Measurements from ENCODE around the gene CIAO2A. TPM values are rescaled to one million over a fixed set of nuclear protein-coding genes. Genes with fewer than 3 reads are reported as not detected.

Gene CIAO2A
- total RNA-seq, result 100 to 1,000 TPM in 1 of 2 experiments, 10 to 100 TPM in 1; 95.5 to 111 TPM

GRCh38 chr15:64093627-64094417 lies at the start of gene CIAO2A:
Gene CIAO2A, minus strand, starts transcription at chr15:64093838. Its CDS starts 70 bp downstream, at chr15:64093768.
- DNase-seq, result peak; percentile 97
- intact Hi-C loops (cut with DNase I, micrococcal nuclease), result loop anchor here (1.0 to 10.0 kb wide), 13 partner anchors 59 to 909 kb away; partner anchors contain the start of genes CSNK1G1 (in 2 of the 2), RAB8B (in 2 of the 2), TRIP4 (in 2 of the 2) and HERC1 (in 1 of the 2)
- Mint-ChIP-seq H3K4me1 (peaks cover 49% of the 10 kb centered on the region), H3K9me3 (ENCODE audit: low read depth) (no peaks in the 10 kb centered on the region), H3K27me3 (no peaks in the 10 kb centered on the region), H3K27ac (peak within 1 kb of the TSS; percentile 96), H3K36me3 (ENCODE audit: low read depth) (peaks cover 20% of the 10 kb centered on the region), H3K4me3 (peak within 1 kb of the TSS; percentile 91)
- ChIA-PET POLR2A (interaction anchor here (0.6 to 1.7 kb wide), 10 partner anchors 19 to 1086 kb away, joined by 3 to 12 read pairs (median 3); partner anchors contain the start of genes PPIB and SNX22), CTCF (interaction anchor here (0.5 to 1.7 kb wide), 11 partner anchors 10 to 614 kb away, joined by 3 to 7 read pairs (median 4); partner anchors contain the start of gene PPIB)
- peak; percentile 87 for ATAC-seq

GRCh38 chr15:64143276-64143675 lies 49.6 kb upstream of the CIAO2A start:
- DNase-seq (no peak), ATAC-seq (no peak)
- no peaks in the 10 kb centered on the region for H3K9me3 Mint-ChIP-seq (ENCODE audit: low read depth)
- CTCF ChIA-PET, result interaction anchor here (1.6 kb wide), 1 partner anchor 10 kb away, joined by 9 read pairs; no protein-coding TSS in a partner anchor
- H3K4me1 Mint-ChIP-seq, result no peaks in the 10 kb centered on the region
- POLR2A ChIA-PET, result no interaction called here
- peak overlapping the region; percentile 29 for H3K27ac Mint-ChIP-seq
- intact Hi-C loops (cut with DNase I, micrococcal nuclease), result no loop called here
- no peak overlapping the region for H3K4me3 Mint-ChIP-seq
- no peaks in the 10 kb centered on the region for H3K27me3 Mint-ChIP-seq
- H3K36me3 Mint-ChIP-seq (ENCODE audit: low read depth), result peaks cover 19% of the 10 kb centered on the region

GRCh38 chr15:64141798-64142512 lies 48.3 kb upstream of the CIAO2A start:
- ATAC-seq, result no peak
- H3K9me3 Mint-ChIP-seq (ENCODE audit: low read depth), result no peaks in the 10 kb centered on the region
- no peak overlapping the region for H3K4me3 Mint-ChIP-seq
- POLR2A ChIA-PET, result interaction anchor here (0.6 kb wide), 1 partner anchor 1022 kb away, joined by 4 read pairs; no protein-coding TSS in a partner anchor
- H3K27me3 Mint-ChIP-seq, result no peaks in the 10 kb centered on the region
- intact Hi-C loops (cut with DNase I, micrococcal nuclease), result no loop called here
- no peaks in the 10 kb centered on the region for H3K4me1 Mint-ChIP-seq
- H3K36me3 Mint-ChIP-seq (ENCODE audit: low read depth), result peaks cover 24% of the 10 kb centered on the region
- DNase-seq, result no peak
- H3K27ac Mint-ChIP-seq, result no peak overlapping the region
- CTCF ChIA-PET, result interaction anchor here (1.2 kb wide), 1 partner anchor 9 kb away, joined by 6 read pairs; the partner anchor contains the start of gene SNX22

GRCh38 chr15:64138331-64138941 lies 44.8 kb upstream of the CIAO2A start:
- H3K36me3 Mint-ChIP-seq (ENCODE audit: low read depth), result peaks cover 39% of the 10 kb centered on the region
- ATAC-seq (no peak), DNase-seq (no peak)
- no peaks in the 10 kb centered on the region for H3K4me1 Mint-ChIP-seq
- H3K9me3 Mint-ChIP-seq (ENCODE audit: low read depth), result no peaks in the 10 kb centered on the region
- ChIA-PET CTCF (no interaction called here), POLR2A (no interaction called here)
- H3K4me3 Mint-ChIP-seq, result no peak overlapping the region
- intact Hi-C loops (cut with DNase I, micrococcal nuclease), result no loop called here
- no peaks in the 10 kb centered on the region for H3K27me3 Mint-ChIP-seq
- no peak overlapping the region for H3K27ac Mint-ChIP-seq

- Mint-ChIP-seq H3K27me3 (no peaks in the 10 kb centered on the region), H3K9me3 (ENCODE audit: low read depth) (no peaks in the 10 kb centered on the region), H3K4me1 (no peaks in the 10 kb centered on the region), H3K4me3 (no peak overlapping the region), H3K27ac (no peak overlapping the region), H3K36me3 (ENCODE audit: low read depth) (peaks cover 42% of the 10 kb centered on the region)
- intact Hi-C loops (cut with DNase I, micrococcal nuclease), result no loop called here
- no peak for ATAC-seq
- DNase-seq, result no peak
- POLR2A ChIA-PET, result no interaction called here
- CTCF ChIA-PET, result interaction anchor here (0.6 to 1.1 kb wide), 2 partner anchors 17 to 530 kb away, joined by 3 read pairs; no protein-coding TSS in a partner anchor
These were observed 43.7 kb upstream of the CIAO2A start for GRCh38 chr15:64137226-64137833.

- H3K4me1 Mint-ChIP-seq, result no peaks in the 10 kb centered on the region
- H3K9me3 Mint-ChIP-seq (ENCODE audit: low read depth), result no peaks in the 10 kb centered on the region
- POLR2A ChIA-PET, result no interaction called here
- H3K27me3 Mint-ChIP-seq, result no peaks in the 10 kb centered on the region
- peaks cover 43% of the 10 kb centered on the region for H3K36me3 Mint-ChIP-seq (ENCODE audit: low read depth)
- intact Hi-C loops (cut with DNase I, micrococcal nuclease), result no loop called here
- H3K27ac Mint-ChIP-seq, result no peak overlapping the region
- ATAC-seq (no peak), DNase-seq (no peak)
- CTCF ChIA-PET, result interaction anchor here (0.6 kb wide), 1 partner anchor 529 kb away, joined by 3 read pairs; no protein-coding TSS in a partner anchor
- H3K4me3 Mint-ChIP-seq, result no peak overlapping the region
These were observed 42.7 kb upstream of the CIAO2A start for GRCh38 chr15:64136347-64136746.

GRCh38 chr15:64134345-64134829 lies 40.7 kb upstream of the CIAO2A start:
- Mint-ChIP-seq H3K4me1 (no peaks in the 10 kb centered on the region), H3K36me3 (ENCODE audit: low read depth) (peaks cover 46% of the 10 kb centered on the region), H3K4me3 (no peak overlapping the region), H3K27ac (no peak overlapping the region), H3K27me3 (no peaks in the 10 kb centered on the region), H3K9me3 (ENCODE audit: low read depth) (no peaks in the 10 kb centered on the region)
- POLR2A ChIA-PET, result no interaction called here
- intact Hi-C loops (cut with DNase I, micrococcal nuclease), result no loop called here
- DNase-seq (no peak), ATAC-seq (no peak)
- CTCF ChIA-PET, result no interaction called here

- Mint-ChIP-seq H3K4me1 (no peaks in the 10 kb centered on the region), H3K9me3 (ENCODE audit: low read depth) (no peaks in the 10 kb centered on the region), H3K27me3 (no peaks in the 10 kb centered on the region), H3K4me3 (no peak overlapping the region), H3K36me3 (ENCODE audit: low read depth) (peaks cover 46% of the 10 kb centered on the region), H3K27ac (no peak overlapping the region)
- ChIA-PET POLR2A (no interaction called here), CTCF (no interaction called here)
- intact Hi-C loops (cut with DNase I, micrococcal nuclease), result no loop called here
- no peak for DNase-seq
- ATAC-seq, result no peak
These were observed 40.1 kb upstream of the CIAO2A start for GRCh38 chr15:64133623-64134344.

- Mint-ChIP-seq H3K4me1 (no peaks in the 10 kb centered on the region), H3K9me3 (ENCODE audit: low read depth) (no peaks in the 10 kb centered on the region), H3K36me3 (ENCODE audit: low read depth) (peaks cover 52% of the 10 kb centered on the region), H3K27me3 (no peaks in the 10 kb centered on the region), H3K4me3 (no peak overlapping the region), H3K27ac (no peak overlapping the region)
- ATAC-seq (no peak), DNase-seq (no peak)
- POLR2A ChIA-PET, result interaction anchor here (1.5 kb wide), 1 partner anchor 14 kb away, joined by 4 read pairs; no protein-coding TSS in a partner anchor
- intact Hi-C loops (cut with DNase I, micrococcal nuclease), result no loop called here
- CTCF ChIA-PET, result interaction anchor here (0.7 to 2.1 kb wide), 5 partner anchors 10 to 21 kb away, joined by 3 to 4 read pairs (median 3); no protein-coding TSS in a partner anchor
These were observed 38.6 kb upstream of the CIAO2A start for GRCh38 chr15:64132217-64132616.

GRCh38 chr15:64131547-64131946 lies 37.9 kb upstream of the CIAO2A start:
- POLR2A ChIA-PET, result interaction anchor here (1.5 kb wide), 1 partner anchor 14 kb away, joined by 4 read pairs; no protein-coding TSS in a partner anchor
- DNase-seq (no peak), ATAC-seq (no peak)
- Mint-ChIP-seq H3K27ac (no peak overlapping the region), H3K4me3 (no peak overlapping the region), H3K4me1 (no peaks in the 10 kb centered on the region), H3K27me3 (no peaks in the 10 kb centered on the region), H3K9me3 (ENCODE audit: low read depth) (no peaks in the 10 kb centered on the region), H3K36me3 (ENCODE audit: low read depth) (peaks cover 45% of the 10 kb centered on the region)
- CTCF ChIA-PET, result interaction anchor here (0.9 to 2.1 kb wide), 4 partner anchors 10 to 19 kb away, joined by 3 to 4 read pairs (median 3); no protein-coding TSS in a partner anchor
- intact Hi-C loops (cut with DNase I, micrococcal nuclease), result no loop called here

Measured in activated CD4-positive, alpha-beta T cell treated with anti-CD3 and anti-CD28 coated beads for 36 hours (primary cell).